CD4-positive, alpha-beta T cell treated with Interleukin-1 beta for 1 hour (primary cell): Measurements from ENCODE around the gene KRT73.

Experiments
- DNase-seq, 2 donors: peaks; one replicate each; pipeline ENCODE4 v3.0.0-alpha.2; 2020 to 2022

KRT73 gene

GRCh38 chr12:52618216-52618615 lies at the start of gene KRT73:
Gene KRT73, minus strand, starts transcription at chr12:52618559. Its CDS starts 35 bp downstream, at chr12:52618524.
- no peak for DNase-seq

- no peak for DNase-seq
Observed at GRCh38 chr12:52667931-52668330, 49.6 kb upstream of the KRT73 start.

GRCh38 chr12:52667509-52667908 lies 49.1 kb upstream of the KRT73 start:
- no peak for DNase-seq

GRCh38 chr12:52666471-52666870 lies 48.1 kb upstream of the KRT73 start:
- DNase-seq: no peak

GRCh38 chr12:52663420-52663819 lies 45.1 kb upstream of the KRT73 start:
- no peak for DNase-seq

GRCh38 chr12:52662918-52663229 lies 44.5 kb upstream of the KRT73 start:
- no peak for DNase-seq

GRCh38 chr12:52662093-52662917 lies 43.9 kb upstream of the KRT73 start:
- no peak for DNase-seq

GRCh38 chr12:52661668-52662067 lies 43.3 kb upstream of the KRT73 start:
- DNase-seq: no peak

GRCh38 chr12:52660934-52661499 lies 42.7 kb upstream of the KRT73 start:
- DNase-seq: no peak

- no peak for DNase-seq
Observed at GRCh38 chr12:52659951-52660350, 41.6 kb upstream of the KRT73 start.

- DNase-seq: no peak
Observed at GRCh38 chr12:52659395-52659794, 41.0 kb upstream of the KRT73 start.

GRCh38 chr12:52658196-52658595 lies 39.8 kb upstream of the KRT73 start:
- DNase-seq: no peak

GRCh38 chr12:52657250-52657902 lies 39.0 kb upstream of the KRT73 start:
- no peak for DNase-seq

GRCh38 chr12:52656616-52657015 lies 38.3 kb upstream of the KRT73 start:
- DNase-seq: no peak

GRCh38 chr12:52655720-52656124 lies 37.4 kb upstream of the KRT73 start:
- DNase-seq: no peak

GRCh38 chr12:52655251-52655650 lies 36.9 kb upstream of the KRT73 start:
- DNase-seq: no peak

- DNase-seq: no peak
Observed at GRCh38 chr12:52651726-52652261, 33.4 kb upstream of the KRT73 start, which contains the start of gene KRT2. Gene KRT2, minus strand, starts transcription at chr12:52652211. Its CDS starts 69 bp downstream, at chr12:52652142.

- no peak for DNase-seq
Observed at GRCh38 chr12:52650520-52651081, 32.2 kb upstream of the KRT73 start.

GRCh38 chr12:52649066-52649465 lies 30.7 kb upstream of the KRT73 start:
- DNase-seq: no peak

GRCh38 chr12:52648012-52648550 lies 29.7 kb upstream of the KRT73 start:
- DNase-seq: no peak

GRCh38 chr12:52647601-52648000 lies 29.2 kb upstream of the KRT73 start:
- no peak for DNase-seq

GRCh38 chr12:52646613-52647012 lies 28.3 kb upstream of the KRT73 start:
- DNase-seq: no peak

- DNase-seq: no peak
Observed at GRCh38 chr12:52645982-52646381, 27.6 kb upstream of the KRT73 start.
